ENCODE data around the gene OR10H3. TPM values are rescaled to one million over a fixed set of nuclear protein-coding genes. Genes with fewer than 3 reads are reported as not detected.
"Not testable (repeated sequence)": the region's sequence is repeated elsewhere in the genome, so short reads cannot be mapped to it uniquely, and the experiment has no call there.

OR10H3 gene
- total and polyA plus RNA-seq, 10 donors: not detected

DNA sequence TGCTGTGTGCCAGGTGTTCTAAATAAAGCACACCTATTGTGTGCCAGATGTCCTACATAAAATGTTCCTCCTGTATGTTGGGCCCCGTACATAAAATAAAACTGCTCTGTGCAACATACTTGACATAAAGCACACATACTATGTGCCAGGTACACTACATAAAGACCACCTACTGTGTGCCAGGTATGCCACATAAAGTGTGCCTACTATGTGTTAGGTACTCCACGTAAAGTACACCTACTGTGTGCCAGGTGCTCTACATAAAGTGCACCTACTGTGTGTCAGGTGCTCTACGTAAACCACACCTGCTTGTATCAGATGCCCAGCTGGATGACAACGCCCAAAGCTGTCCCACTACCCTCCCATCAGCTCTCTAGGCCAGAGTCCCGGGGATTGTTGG lies 43.9 kb downstream of the OR10H3 start:
- Histone ChIP-seq H3K9me3 (no peaks in the 10 kb centered on the region), H3K36me3 (no peaks in the 10 kb centered on the region), H3K4me3 (no peak overlapping the region), H3K27me3 (replicated peaks in 1 of 7) (peaks cover 0 to 20% (median 0%) of the 10 kb centered on the region in 7 donors), H3K4me1 (peaks cover 0 to 6% (median 0%) of the 10 kb centered on the region in 6 donors), H3K27ac (no peak overlapping the region)
- DNase-seq: no peak
- no peak for TF ChIP-seq POLR2AphosphoS5 (IDR thresholded peaks at IDR 0.05)
- TF ChIP-seq CTCF (IDR thresholded peaks at IDR 0.05 in 8 of 11, conservative IDR thresholded peaks at IDR 0.05 in 3 of 11): no peak
- no peak for TF ChIP-seq POLR2A (IDR thresholded peaks at IDR 0.05)
- WGBS, 5 donors: 68 to 87% (median 86%) methylated on average over 3 to 5 of the region's 5 CpGs
- intact Hi-C loops (cut with DNase I; ENCODE audit: low total_unique reads): no loop called here

GRCh38 chr19:15782211-15782610 lies 44.4 kb downstream of the OR10H3 start:
- no peak for DNase-seq
- TF ChIP-seq CTCF (IDR thresholded peaks at IDR 0.05 in 8 of 11, conservative IDR thresholded peaks at IDR 0.05 in 3 of 11): no peak
- TF ChIP-seq POLR2A (IDR thresholded peaks at IDR 0.05): no peak
- H3K27ac ChIP-seq: no peak overlapping the region
- WGBS, 5 donors: 64 to 86% (median 67%) methylated on average over 3 of the region's 3 CpGs
- H3K4me1 ChIP-seq: peaks cover 0 to 6% (median 0%) of the 10 kb centered on the region in 6 donors
- H3K27me3 ChIP-seq (replicated peaks in 1 of 7): peaks cover 0 to 20% (median 0%) of the 10 kb centered on the region in 7 donors
- intact Hi-C loops (cut with DNase I; ENCODE audit: low total_unique reads): no loop called here
- no peaks in the 10 kb centered on the region for H3K36me3 ChIP-seq
- no peaks in the 10 kb centered on the region for H3K9me3 ChIP-seq
- H3K4me3 ChIP-seq: no peak overlapping the region

GRCh38 chr19:15782896-15783295 lies 45.1 kb downstream of the OR10H3 start:
- intact Hi-C loops (cut with DNase I; ENCODE audit: low total_unique reads); H3K27ac ChIP-seq; DNase-seq; H3K4me1 ChIP-seq; H3K4me3 ChIP-seq; H3K36me3 ChIP-seq; H3K9me3 ChIP-seq: not testable (repeated sequence)
- 36 to 61% (median 46%) methylated on average over 7 of the region's 7 CpGs for WGBS, 5 donors
- H3K27me3 ChIP-seq (replicated peaks in 1 of 7): peaks cover 0 to 21% (median 0%) of the 10 kb centered on the region in 7 donors

GRCh38 chr19:15787611-15788155 lies 49.9 kb downstream of the OR10H3 start, which contains the start of gene OR10H5:
Gene OR10H5, plus strand, starts transcription at chr19:15787661. Its CDS starts 6,388 bp downstream, at chr19:15794049.
- no peak for TF ChIP-seq POLR2A (IDR thresholded peaks at IDR 0.05)
- no peak for TF ChIP-seq POLR2AphosphoS5 (IDR thresholded peaks at IDR 0.05)
- no peak for TF ChIP-seq CTCF (IDR thresholded peaks at IDR 0.05 in 8 of 11, conservative IDR thresholded peaks at IDR 0.05 in 3 of 11)
- no peak for DNase-seq
- H3K27me3 ChIP-seq (replicated peaks in 1 of 7): peaks cover 0 to 47% (median 0%) of the 10 kb centered on the region in 7 donors
- no peaks in the 10 kb centered on the region for H3K9me3 ChIP-seq
- no peaks in the 10 kb centered on the region for H3K4me1 ChIP-seq
- no peak within 1 kb of the TSS for H3K4me3 ChIP-seq
- H3K27ac ChIP-seq: no peak within 1 kb of the TSS
- WGBS, 5 donors: 61 to 73% (median 65%) methylated on average over 5 to 6 of the region's 6 CpGs
- H3K36me3 ChIP-seq: no peaks in the 10 kb centered on the region
- intact Hi-C loops (cut with DNase I; ENCODE audit: low total_unique reads): no loop called here

Measured in spleen (tissue), 11 donors.